Measurements from ENCODE around the gene AGAP2. TPM values are rescaled to one million over a fixed set of nuclear protein-coding genes. Genes with fewer than 3 reads are reported as not detected.

The AGAP2 gene
- total and polyA plus RNA-seq, 2 of the 13 experiments (the other 11 are each of a cell fraction or from before 2014, with no cell fraction given) = 0.38 to 0.45 TPM

DNA sequence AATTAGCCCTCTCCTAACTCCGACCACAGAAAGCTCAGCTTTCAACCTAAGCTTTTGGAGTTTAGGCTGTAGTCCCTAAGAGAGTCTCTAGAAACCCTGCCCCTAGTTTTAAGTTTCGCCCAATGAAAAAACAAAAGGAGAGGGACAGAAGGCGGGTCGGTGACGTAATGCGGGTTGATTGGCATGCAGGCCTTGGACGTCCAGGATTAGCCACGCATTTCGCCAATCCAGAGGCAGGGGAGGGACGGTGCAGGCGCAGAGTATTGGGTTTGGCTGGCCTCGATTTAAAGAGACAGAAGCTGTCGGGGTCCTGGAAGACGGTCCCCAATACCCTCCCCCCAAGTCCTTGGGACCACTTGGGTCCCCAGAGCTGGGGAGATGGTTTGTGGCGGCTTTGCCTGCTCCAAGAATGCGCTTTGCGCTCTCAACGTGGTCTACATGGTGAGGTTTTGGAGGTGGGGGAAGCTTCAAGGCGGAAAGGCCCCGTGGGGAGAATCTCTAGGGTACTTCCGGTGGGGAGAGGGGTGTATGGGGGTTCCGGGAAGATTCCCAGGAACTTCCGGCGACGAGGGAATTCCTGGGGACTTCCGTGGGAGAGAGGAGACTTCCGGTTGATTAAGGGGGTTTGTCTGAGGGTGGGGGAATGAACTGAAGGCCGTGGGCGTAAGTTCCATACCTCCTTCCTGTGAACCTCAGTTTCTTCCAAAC, 6.4 kb upstream of the AGAP2 start, which contains the start of gene TSPAN31 (continued):
- TF ChIP-seq EP300 (IDR thresholded peaks at IDR 0.05; ENCODE audit: low read depth in 2 of 2, low read length in 2 of 2) (no peak), EP300 (CRISPR knock-in tag; IDR thresholded peaks at IDR 0.05; ENCODE audit: borderline replicate concordance) (no peak), ZKSCAN1 (IDR thresholded peaks at IDR 0.05; ENCODE audit: low read length) (no peak), ZNF12 (CRISPR knock-in tag; IDR thresholded peaks at IDR 0.05) (no peak), FIP1L1 (IDR thresholded peaks at IDR 0.05; ENCODE audit: borderline replicate concordance, insufficient read depth, low read depth, low read length) (no peak), IRF2 (CRISPR knock-in tag; IDR thresholded peaks at IDR 0.05) (peak; percentile 23; the same call in 1 of the 2 replicates), ZNF484 (CRISPR knock-in tag; IDR thresholded peaks at IDR 0.05; ENCODE audit: borderline replicate concordance, low read depth) (no peak), AKAP8 (CRISPR knock-in tag; IDR thresholded peaks at IDR 0.05) (no peak), SMARCE1 (IDR thresholded peaks at IDR 0.05; ENCODE audit: borderline replicate concordance) (no peak), ZNF451 (CRISPR knock-in tag; IDR thresholded peaks at IDR 0.05) (no peak), ATF7 (IDR thresholded peaks at IDR 0.05) (peak; percentile 98), ATF7 (CRISPR knock-in tag; IDR thresholded peaks at IDR 0.05) (0 out of 2 replicates have a peak, but pooled peaks have one; percentile 19), ZNF256 (CRISPR knock-in tag; conservative IDR thresholded peaks at IDR 0.05) (no peak), NR3C1 (CRISPR knock-in tag; IDR thresholded peaks at IDR 0.05) (no peak), GATA4 (IDR thresholded peaks at IDR 0.05; ENCODE audit: borderline replicate concordance, low read depth) (no peak), ZNF839 (CRISPR knock-in tag; IDR thresholded peaks at IDR 0.05; ENCODE audit: borderline replicate concordance) (no peak), ZNF713 (CRISPR knock-in tag; IDR thresholded peaks at IDR 0.05) (no peak), GFI1 (CRISPR knock-in tag; IDR thresholded peaks at IDR 0.05; ENCODE audit: borderline replicate concordance) (no peak), MBNL3 (CRISPR knock-in tag; conservative IDR thresholded peaks at IDR 0.05) (no peak), ADNP (CRISPR knock-in tag; IDR thresholded peaks at IDR 0.05) (no peak), ZNF749 (CRISPR knock-in tag; IDR thresholded peaks at IDR 0.05; ENCODE audit: borderline replicate concordance) (no peak), ZNF883 (CRISPR knock-in tag; IDR thresholded peaks at IDR 0.05; ENCODE audit: not compliant biosample characterization) (peak; percentile 55), ZNF367 (CRISPR knock-in tag; IDR thresholded peaks at IDR 0.05; ENCODE audit: borderline replicate concordance) (peak; percentile 41; the same call in 1 of the 2 replicates), NCOR1 (IDR thresholded peaks at IDR 0.05; ENCODE audit: borderline replicate concordance, low read length) (no peak; the same call in 1 of the 2 replicates), ZNF33B (CRISPR knock-in tag; IDR thresholded peaks at IDR 0.05) (no peak)
- TF ChIP-seq, protein P1, sequence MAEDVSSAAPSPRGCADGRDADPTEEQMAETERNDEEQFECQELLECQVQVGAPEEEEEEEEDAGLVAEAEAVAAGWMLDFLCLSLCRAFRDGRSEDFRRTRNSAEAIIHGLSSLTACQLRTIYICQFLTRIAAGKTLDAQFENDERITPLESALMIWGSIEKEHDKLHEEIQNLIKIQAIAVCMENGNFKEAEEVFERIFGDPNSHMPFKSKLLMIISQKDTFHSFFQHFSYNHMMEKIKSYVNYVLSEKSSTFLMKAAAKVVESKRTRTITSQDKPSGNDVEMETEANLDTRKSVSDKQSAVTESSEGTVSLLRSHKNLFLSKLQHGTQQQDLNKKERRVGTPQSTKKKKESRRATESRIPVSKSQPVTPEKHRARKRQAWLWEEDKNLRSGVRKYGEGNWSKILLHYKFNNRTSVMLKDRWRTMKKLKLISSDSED (CRISPR knock-in tag; IDR thresholded peaks at IDR 0.05) = no peak
- TF ChIP-seq, protein P2, sequence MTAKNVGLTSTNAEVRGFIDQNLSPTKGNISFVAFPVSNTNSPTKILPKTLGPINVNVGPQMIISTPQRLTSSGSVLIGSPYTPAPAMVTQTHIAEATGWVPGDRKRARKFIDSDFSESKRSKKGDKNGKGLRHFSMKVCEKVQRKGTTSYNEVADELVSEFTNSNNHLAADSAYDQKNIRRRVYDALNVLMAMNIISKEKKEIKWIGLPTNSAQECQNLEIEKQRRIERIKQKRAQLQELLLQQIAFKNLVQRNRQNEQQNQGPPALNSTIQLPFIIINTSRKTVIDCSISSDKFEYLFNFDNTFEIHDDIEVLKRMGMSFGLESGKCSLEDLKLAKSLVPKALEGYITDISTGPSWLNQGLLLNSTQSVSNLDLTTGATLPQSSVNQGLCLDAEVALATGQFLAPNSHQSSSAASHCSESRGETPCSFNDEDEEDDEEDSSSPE (CRISPR knock-in tag; IDR thresholded peaks at IDR 0.05) = no peak
- TF ChIP-seq, protein P3, sequence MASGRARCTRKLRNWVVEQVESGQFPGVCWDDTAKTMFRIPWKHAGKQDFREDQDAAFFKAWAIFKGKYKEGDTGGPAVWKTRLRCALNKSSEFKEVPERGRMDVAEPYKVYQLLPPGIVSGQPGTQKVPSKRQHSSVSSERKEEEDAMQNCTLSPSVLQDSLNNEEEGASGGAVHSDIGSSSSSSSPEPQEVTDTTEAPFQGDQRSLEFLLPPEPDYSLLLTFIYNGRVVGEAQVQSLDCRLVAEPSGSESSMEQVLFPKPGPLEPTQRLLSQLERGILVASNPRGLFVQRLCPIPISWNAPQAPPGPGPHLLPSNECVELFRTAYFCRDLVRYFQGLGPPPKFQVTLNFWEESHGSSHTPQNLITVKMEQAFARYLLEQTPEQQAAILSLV (CRISPR knock-in tag; IDR thresholded peaks at IDR 0.05; ENCODE audit: borderline replicate concordance) = no peak
- TF ChIP-seq, protein P4, sequence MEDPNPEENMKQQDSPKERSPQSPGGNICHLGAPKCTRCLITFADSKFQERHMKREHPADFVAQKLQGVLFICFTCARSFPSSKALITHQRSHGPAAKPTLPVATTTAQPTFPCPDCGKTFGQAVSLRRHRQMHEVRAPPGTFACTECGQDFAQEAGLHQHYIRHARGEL (CRISPR knock-in tag; IDR thresholded peaks at IDR 0.05) = no peak
